ENCODE data around the gene UNC79.

Gene UNC79

DNA sequence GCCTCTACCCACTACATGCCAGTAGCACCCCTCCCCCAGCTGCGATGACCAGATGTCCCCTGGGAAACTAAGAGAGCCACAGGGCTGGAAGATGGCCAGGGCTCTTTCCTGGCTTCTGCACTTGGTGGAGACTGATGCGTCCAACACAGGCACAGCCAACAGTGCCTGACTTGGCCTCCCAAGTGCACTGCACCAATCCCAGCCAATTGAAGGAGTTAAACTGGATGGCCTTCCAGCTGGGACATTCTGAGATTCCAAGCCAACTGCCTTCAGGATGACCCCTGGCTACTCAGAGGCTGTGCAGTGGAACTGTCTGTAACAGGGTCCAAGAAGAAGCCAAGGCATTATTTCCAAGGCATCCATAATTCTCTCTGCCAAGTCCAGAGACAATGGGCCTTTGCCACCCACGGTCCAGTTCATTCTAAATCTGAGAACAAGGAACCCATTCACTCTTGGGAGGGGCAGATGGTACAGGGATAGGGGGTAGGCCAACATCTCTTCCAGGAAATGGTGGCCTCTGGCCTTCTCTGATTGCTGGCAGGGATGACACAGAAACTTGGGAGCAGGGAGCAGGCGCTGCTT lies 322.3 kb downstream of the UNC79 start:
- Histone ChIP-seq H3K27ac (no peak overlapping the region), H3K4me3 (ENCODE audit: low read depth, low read length) (no peak overlapping the region), H3K9me3 (ENCODE audit: severe bottlenecking) (peaks cover 5% of the 10 kb centered on the region), H3K27me3 (ENCODE audit: insufficient read depth, low read depth, severe bottlenecking) (no peaks in the 10 kb centered on the region), H3K36me3 (peaks cover 3% of the 10 kb centered on the region; the same call in 1 of the 2 replicates)
- TF ChIP-seq, protein P1, sequence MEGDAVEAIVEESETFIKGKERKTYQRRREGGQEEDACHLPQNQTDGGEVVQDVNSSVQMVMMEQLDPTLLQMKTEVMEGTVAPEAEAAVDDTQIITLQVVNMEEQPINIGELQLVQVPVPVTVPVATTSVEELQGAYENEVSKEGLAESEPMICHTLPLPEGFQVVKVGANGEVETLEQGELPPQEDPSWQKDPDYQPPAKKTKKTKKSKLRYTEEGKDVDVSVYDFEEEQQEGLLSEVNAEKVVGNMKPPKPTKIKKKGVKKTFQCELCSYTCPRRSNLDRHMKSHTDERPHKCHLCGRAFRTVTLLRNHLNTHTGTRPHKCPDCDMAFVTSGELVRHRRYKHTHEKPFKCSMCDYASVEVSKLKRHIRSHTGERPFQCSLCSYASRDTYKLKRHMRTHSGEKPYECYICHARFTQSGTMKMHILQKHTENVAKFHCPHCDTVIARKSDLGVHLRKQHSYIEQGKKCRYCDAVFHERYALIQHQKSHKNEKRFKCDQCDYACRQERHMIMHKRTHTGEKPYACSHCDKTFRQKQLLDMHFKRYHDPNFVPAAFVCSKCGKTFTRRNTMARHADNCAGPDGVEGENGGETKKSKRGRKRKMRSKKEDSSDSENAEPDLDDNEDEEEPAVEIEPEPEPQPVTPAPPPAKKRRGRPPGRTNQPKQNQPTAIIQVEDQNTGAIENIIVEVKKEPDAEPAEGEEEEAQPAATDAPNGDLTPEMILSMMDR (IDR thresholded peaks at IDR 0.05; ENCODE audit: low read depth, low read length): no peak
- no peak for DNase-seq

DNA sequence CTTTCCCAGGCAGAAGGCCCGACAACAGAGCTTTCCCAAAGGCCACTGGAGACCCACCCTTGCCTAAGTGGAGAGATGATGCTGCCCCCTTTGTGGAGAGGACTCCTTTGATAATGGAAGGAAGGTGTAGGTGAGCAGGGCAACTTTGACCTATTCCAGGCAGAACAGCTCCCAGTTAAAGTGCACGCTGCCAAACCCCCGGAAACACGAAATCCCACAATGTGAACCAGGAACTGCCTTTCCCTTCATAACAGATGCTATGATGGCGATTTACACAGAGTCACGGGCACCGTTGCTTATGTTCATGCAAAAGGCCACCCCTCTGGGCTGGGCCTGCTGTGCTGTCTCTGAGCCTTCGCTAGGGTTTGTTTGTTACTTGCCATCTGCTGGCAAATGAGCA lies 322.9 kb downstream of the UNC79 start:
- peaks cover 5% of the 10 kb centered on the region for H3K9me3 ChIP-seq (ENCODE audit: severe bottlenecking)
- TF ChIP-seq, protein P1 (IDR thresholded peaks at IDR 0.05; ENCODE audit: low read depth, low read length): no peak
- no peak overlapping the region for H3K27ac ChIP-seq
- no peak for DNase-seq
- H3K36me3 ChIP-seq: peaks cover 3% of the 10 kb centered on the region; the same call in 1 of the 2 replicates
- no peaks in the 10 kb centered on the region for H3K27me3 ChIP-seq (ENCODE audit: insufficient read depth, low read depth, severe bottlenecking)
- H3K4me3 ChIP-seq (ENCODE audit: low read depth, low read length): no peak overlapping the region

DNA sequence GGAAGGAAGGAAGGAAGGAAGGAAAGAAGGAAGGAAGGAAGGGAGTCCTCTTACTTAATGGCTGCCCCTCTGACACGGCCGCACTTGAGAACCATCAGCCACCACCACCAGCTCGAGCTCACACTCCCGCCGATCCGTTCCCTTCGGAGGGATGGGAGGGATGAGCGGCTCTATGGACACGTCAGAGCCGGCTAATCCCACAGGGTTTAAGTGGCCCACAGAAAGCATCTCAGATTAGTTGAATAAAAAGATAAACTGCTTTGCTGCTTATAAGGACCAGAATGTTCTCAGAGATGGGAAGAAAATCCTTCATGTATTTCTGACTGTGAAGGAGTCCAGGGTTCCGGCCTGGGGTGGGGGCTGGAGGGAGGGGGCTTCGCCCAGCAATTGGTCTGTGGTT lies 326.5 kb downstream of the UNC79 start:
- Histone ChIP-seq H3K27me3 (ENCODE audit: insufficient read depth, low read depth, severe bottlenecking) (no peaks in the 10 kb centered on the region), H3K27ac (peak overlapping the region; percentile 58), H3K36me3 (peaks cover 3% of the 10 kb centered on the region; the same call in 1 of the 2 replicates), H3K4me3 (ENCODE audit: low read depth, low read length) (no peak overlapping the region), H3K9me3 (ENCODE audit: severe bottlenecking) (peaks cover 5% of the 10 kb centered on the region)
- TF ChIP-seq, protein P1 (IDR thresholded peaks at IDR 0.05; ENCODE audit: low read depth, low read length): no peak
- peak; percentile 82 for DNase-seq
